Body of pancreas (tissue), 4 donors: ENCODE data around the gene PRDM2. TPM values are rescaled to one million over a fixed set of nuclear protein-coding genes. Genes with fewer than 3 reads are reported as not detected.
A peak's percentile ranks its signal among the peaks of the same experiment; 100 is the strongest.

Source experiments
- ATAC-seq: fragments of 150-250 bp; one replicate; pipeline ENCODE4 v1.9.1; 2016
- DNase-seq, 4 donors: peaks; one replicate each; pipeline ENCODE4 v3.0.0-alpha.2; 2019
- H3K27ac ChIP-seq, 4 donors: fragments of 200-600 bp; sonication (generic); 1 replicate in 3 of 4; 2 replicates in 1 of 4; pipeline versions ENCODE4 v1.5.1 to v1.6.1; 2016 to 2019; ENCODE audit warnings: mild to moderate bottlenecking in 1 of 4, mixed read lengths in 1 of 4, moderate library complexity in 1 of 4
- H3K27me3 ChIP-seq, 2 donors: fragments of 200-600 bp; sonication (generic); one replicate each; pipeline ENCODE4 v1.6.0; 2016; ENCODE audit warnings: mild to moderate bottlenecking in 1 of 2
- H3K36me3 ChIP-seq, 2 donors: fragments of 200-600 bp; sonication (generic); replicated peaks in 1 of 2; 2 replicates each; pipeline ENCODE4 v1.5.1; 2016; ENCODE audit warnings: low read depth in 2 of 2; ENCODE audit not compliant: insufficient read depth in 1 of 2
- H3K4me1 ChIP-seq: fragments of 200-600 bp; sonication (generic); one replicate; pipeline ENCODE4 v1.6.0; 2016
- H3K4me3 ChIP-seq, 2 donors: fragments of 200-600 bp; sonication (generic); 1 replicate in 1 of 2; 2 replicates in 1 of 2; pipeline ENCODE4 v1.5.1; 2016 to 2019
- H3K9me3 ChIP-seq, 3 donors: fragments of 200-600 bp; sonication (generic); 1 replicate in 2 of 3; 2 replicates in 1 of 3; pipeline ENCODE4 v1.5.1; 2016
- POLR2A ChIP-seq, 3 donors: fragments of 450-650 bp; IDR thresholded peaks; one replicate each; pipeline ENCODE4 v1.6.1; 2016; ENCODE audit warnings: antibody characterized with exemption in 3 of 3, mild to moderate bottlenecking in 2 of 3
- WGBS, 2 donors: methylation state at CpG; one replicate each; pipeline ENCODE4 v1.1.5; 2017; 5-methylcytosine and 5-hydroxymethylcytosine counted together
- intact Hi-C: fragments of 100-400 bp; cut with DNase I; formaldehyde crosslinking; loops from one replicate; pipeline ENCODE4 v1.15.1; 2023
- total RNA-seq, 2 donors: library from RNA; depleted of rRNA; stranded (reverse); fragments of >200 nt; gene quantifications; one replicate each; pipeline ENCODE4 v1.1.0, GENCODE V29; 2016
- TF ChIP-seq, protein P1 (sequence below), 7 experiments: fragments of 450-650 bp in 4 of 7; fragments of 200-600 bp in 3 of 7; sonication (generic) in 3 of 7; IDR thresholded peaks; one replicate each; pipeline ENCODE4 v1.5.1; 2016 to 2019; ENCODE audit warnings: antibody characterized with exemption in 7 of 7

PRDM2 gene
- total RNA-seq, 2 donors from 2014 or later: 21.4 to 21.8 TPM

GRCh38 chr1:13662493-13662892 is 37.5 kb upstream of the PRDM2 start:
- H3K4me1 ChIP-seq: no peaks in the 10 kb centered on the region
- WGBS, 2 donors: 52 to 59% methylated on average over 4 of the region's 4 CpGs
- no peaks in the 10 kb centered on the region for H3K9me3 ChIP-seq
- DNase-seq (peak in 3 of 4 donors; percentile 5 to 24 (median 13)), ATAC-seq (peak; percentile 21)
- intact Hi-C loops: no loop called here
- no peak overlapping the region for H3K27ac ChIP-seq
- no peaks in the 10 kb centered on the region for H3K27me3 ChIP-seq
- no peaks in the 10 kb centered on the region for H3K36me3 ChIP-seq
- no peak for TF ChIP-seq POLR2A (IDR thresholded peaks at IDR 0.05)
- TF ChIP-seq, protein P1, sequence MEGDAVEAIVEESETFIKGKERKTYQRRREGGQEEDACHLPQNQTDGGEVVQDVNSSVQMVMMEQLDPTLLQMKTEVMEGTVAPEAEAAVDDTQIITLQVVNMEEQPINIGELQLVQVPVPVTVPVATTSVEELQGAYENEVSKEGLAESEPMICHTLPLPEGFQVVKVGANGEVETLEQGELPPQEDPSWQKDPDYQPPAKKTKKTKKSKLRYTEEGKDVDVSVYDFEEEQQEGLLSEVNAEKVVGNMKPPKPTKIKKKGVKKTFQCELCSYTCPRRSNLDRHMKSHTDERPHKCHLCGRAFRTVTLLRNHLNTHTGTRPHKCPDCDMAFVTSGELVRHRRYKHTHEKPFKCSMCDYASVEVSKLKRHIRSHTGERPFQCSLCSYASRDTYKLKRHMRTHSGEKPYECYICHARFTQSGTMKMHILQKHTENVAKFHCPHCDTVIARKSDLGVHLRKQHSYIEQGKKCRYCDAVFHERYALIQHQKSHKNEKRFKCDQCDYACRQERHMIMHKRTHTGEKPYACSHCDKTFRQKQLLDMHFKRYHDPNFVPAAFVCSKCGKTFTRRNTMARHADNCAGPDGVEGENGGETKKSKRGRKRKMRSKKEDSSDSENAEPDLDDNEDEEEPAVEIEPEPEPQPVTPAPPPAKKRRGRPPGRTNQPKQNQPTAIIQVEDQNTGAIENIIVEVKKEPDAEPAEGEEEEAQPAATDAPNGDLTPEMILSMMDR (IDR thresholded peaks at IDR 0.05): no peak
- H3K4me3 ChIP-seq: no peak overlapping the region

GRCh38 chr1:13663969-13664368 is 36.0 kb upstream of the PRDM2 start:
- Histone ChIP-seq H3K36me3 (no peaks in the 10 kb centered on the region), H3K4me3 (no peak overlapping the region), H3K27me3 (no peaks in the 10 kb centered on the region), H3K9me3 (no peaks in the 10 kb centered on the region), H3K4me1 (no peaks in the 10 kb centered on the region), H3K27ac (no peak overlapping the region)
- intact Hi-C loops: no loop called here
- DNase-seq: no peak
- ATAC-seq: no peak
- 40 to 66% methylated on average over 4 of the region's 4 CpGs for WGBS, 2 donors
- TF ChIP-seq, protein P1 (IDR thresholded peaks at IDR 0.05): no peak
- TF ChIP-seq POLR2A (IDR thresholded peaks at IDR 0.05): no peak

- H3K4me1 ChIP-seq: no peaks in the 10 kb centered on the region
- no peak overlapping the region for H3K4me3 ChIP-seq
- no peak for DNase-seq
- no peak overlapping the region for H3K27ac ChIP-seq
- H3K9me3 ChIP-seq: no peaks in the 10 kb centered on the region
- WGBS, 2 donors: 61 to 71% methylated on average over 1 of the region's 1 CpG
- ATAC-seq: no peak
- no peaks in the 10 kb centered on the region for H3K36me3 ChIP-seq
- TF ChIP-seq POLR2A (IDR thresholded peaks at IDR 0.05): no peak
- TF ChIP-seq, protein P1 (IDR thresholded peaks at IDR 0.05): no peak
- intact Hi-C loops: no loop called here
- H3K27me3 ChIP-seq: no peaks in the 10 kb centered on the region
Measured at GRCh38 chr1:13664451-13664850, 35.5 kb upstream of the PRDM2 start.

DNA sequence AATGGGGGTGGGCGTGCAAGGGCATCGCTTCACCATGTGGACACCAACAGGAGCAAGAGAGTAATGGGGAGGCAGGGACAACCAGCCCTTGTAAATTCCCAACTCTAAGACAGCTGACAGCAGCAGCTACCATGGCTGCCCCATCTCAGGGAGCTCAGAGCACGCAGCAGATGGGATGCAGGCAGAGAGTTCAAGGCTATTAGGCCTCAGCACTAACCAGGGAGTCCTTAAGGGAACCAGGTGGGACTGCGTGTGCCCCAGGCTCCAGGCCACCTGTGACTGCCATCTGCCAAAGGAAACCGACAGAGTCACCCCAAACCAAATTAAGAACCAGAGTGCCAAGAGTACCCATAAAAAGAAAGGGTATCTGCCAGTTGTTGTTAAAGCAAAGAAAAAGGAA is 33.7 kb upstream of the PRDM2 start:
- no peak for ATAC-seq
- WGBS, 2 donors: 64 to 71% methylated on average over 5 of the region's 5 CpGs

GRCh38 chr1:13667691-13668090 is 32.3 kb upstream of the PRDM2 start:
- ATAC-seq (no peak), DNase-seq (no peak)
- no peaks in the 10 kb centered on the region for H3K27me3 ChIP-seq
- no peaks in the 10 kb centered on the region for H3K9me3 ChIP-seq
- WGBS, 2 donors: 68 to 71% methylated on average over 4 of the region's 4 CpGs
- H3K4me1 ChIP-seq: no peaks in the 10 kb centered on the region
- H3K4me3 ChIP-seq: no peak overlapping the region
- no peak overlapping the region for H3K27ac ChIP-seq
- intact Hi-C loops: loop anchor here (5.0 kb wide), 1 partner anchor 295 kb away; no protein-coding TSS in a partner anchor
- TF ChIP-seq, protein P1 (IDR thresholded peaks at IDR 0.05): no peak
- no peak for TF ChIP-seq POLR2A (IDR thresholded peaks at IDR 0.05)
- no peaks in the 10 kb centered on the region for H3K36me3 ChIP-seq

More for the DNA sequence above, 33.7 kb upstream of the PRDM2 start:
- Histone ChIP-seq H3K27ac (no peak overlapping the region), H3K36me3 (no peaks in the 10 kb centered on the region), H3K4me3 (no peak overlapping the region), H3K27me3 (no peaks in the 10 kb centered on the region), H3K9me3 (no peaks in the 10 kb centered on the region), H3K4me1 (no peaks in the 10 kb centered on the region)
- TF ChIP-seq POLR2A (IDR thresholded peaks at IDR 0.05): no peak
- TF ChIP-seq, protein P1 (IDR thresholded peaks at IDR 0.05): no peak
- intact Hi-C loops: loop anchor here (5.0 kb wide), 1 partner anchor 296 kb away; no protein-coding TSS in a partner anchor
- DNase-seq: no peak
